Activated CD8-positive, alpha-beta memory T cell treated with anti-CD3 and anti-CD28 coated beads, Interleukin-2, amount 50 U/mL, for 24 hours (primary cell): ENCODE results near the gene RASSF7.
A peak's percentile ranks its signal among the peaks of the same experiment; 100 is the strongest.

Source experiments
- DNase-seq: peaks from one replicate; pipeline ENCODE4 v3.0.0-alpha.2; 2020; ENCODE audit errors: extremely low read depth

RASSF7 gene

DNA sequence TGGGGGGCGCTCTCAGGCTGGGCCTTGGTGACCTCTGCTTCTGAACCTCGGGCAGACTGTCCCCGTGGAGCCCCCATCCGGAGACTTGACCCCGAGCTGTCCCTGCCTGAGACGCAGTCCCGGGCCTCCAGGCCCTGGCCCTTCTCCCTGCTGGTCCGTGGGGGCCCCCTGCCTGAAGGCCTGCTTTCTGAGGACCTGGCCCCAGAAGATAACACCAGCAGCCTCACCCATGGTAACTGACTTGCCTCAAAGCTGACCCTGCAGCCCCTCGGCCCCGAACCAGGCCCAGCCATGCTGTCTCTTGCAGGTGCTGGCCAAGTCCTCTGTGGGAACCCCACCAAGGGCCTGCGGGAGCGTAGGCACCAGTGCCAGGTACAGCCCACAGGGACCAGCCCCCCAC, 9.2 kb upstream of the RASSF7 start:
- DNase-seq, result no peak

DNA sequence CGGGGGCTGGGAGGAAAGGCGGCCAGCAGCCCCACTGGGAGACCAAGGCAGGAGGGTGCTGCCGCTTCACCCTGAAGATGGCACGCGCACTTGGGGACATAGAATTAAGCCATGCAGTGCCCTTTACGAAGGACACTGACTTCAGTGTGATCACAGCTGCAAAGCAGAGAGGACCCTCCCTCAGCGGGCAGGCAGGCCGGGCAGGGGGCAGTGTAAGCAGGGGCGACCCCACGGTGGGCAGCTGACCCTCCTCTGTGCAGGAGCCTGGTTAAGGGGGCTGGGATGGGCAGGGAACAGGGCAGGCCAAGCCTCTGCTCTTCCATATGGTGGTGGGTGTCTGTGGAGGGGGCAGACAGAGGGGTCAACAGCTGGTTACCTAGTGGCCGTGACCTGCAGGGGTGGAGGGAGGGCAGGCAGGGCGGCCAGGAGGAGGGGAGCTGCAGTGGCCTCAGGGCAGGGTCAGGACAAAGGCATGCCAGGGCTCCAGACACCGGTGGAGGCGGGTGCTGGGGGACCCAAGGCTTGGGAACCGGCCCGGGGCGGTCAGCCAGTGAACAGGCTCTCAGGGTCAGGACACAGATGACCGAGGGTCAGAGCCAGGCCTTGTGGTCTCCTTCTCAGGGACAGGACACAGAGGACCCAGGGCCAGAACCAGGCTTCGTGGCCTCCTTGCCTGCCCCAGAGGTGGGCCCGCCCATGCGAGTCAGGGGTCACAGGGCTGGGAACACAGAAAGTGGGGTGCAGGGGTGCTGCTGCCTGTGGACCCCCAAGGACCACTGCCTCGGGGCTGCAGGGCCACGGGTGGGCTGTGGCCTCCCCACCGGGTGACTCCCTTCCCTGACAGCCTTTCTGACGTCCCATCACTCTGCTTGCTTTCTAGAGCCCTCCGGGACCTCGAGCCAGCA, 7.4 kb upstream of the RASSF7 start:
- no peak for DNase-seq

DNA sequence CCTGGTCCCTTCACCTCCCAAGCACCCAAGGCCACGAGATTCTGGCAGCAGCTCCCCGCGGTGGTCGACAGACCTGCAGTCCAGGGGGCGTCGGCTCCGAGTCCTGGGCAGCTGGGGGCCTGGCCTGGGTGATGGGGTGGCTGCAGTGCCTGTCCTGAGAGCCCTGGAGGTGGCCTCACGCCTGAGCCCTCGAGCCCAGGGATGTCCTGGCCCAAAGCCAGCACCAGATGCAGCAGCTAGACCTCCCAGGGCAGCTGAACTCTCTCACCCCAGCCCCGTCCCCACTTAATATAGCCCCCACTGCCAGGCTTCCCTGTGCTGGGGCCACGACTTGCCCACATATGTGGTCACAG, 6.8 kb upstream of the RASSF7 start:
- DNase-seq, result no peak

DNA sequence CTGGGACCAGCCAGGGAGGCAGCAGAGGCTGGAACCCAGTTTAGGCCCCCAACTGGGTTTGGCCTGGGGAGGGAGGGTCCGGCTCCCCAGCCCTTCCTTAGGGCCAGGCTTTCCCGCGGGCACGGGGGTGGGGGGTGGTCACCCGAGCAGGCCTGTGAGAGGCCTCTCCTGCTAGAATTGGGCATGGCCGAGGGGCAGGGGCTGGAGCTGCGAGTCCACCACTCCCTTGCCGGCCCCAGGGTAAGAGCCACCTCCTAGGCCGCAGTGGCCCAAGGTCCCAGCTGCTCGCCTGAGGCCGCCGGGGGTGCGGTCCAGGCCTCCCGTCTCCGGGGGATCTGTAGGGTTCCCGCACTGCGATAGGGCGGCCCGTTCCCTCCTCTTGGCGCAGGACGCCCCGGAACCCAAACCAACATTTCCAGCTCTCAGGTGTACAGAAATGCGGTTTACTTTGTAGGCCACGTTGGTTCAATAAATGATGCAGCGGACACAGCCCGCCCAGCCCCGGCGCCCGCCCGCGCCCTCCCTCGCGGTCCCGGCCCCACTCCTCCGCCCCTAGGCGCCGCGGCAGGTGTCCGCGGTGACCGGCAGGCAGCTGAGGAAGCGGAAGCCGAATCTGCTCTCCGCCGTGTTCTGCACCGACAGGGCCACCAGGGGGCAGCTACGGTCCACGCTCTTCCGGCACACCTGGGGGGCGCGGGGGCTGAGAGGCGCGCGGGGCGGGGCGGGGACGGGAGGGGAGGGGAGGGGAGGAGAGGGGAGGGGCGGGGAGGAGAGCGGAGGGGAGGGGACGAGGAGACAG, 6.1 kb upstream of the RASSF7 start:
- DNase-seq, result peak; percentile 37

DNA sequence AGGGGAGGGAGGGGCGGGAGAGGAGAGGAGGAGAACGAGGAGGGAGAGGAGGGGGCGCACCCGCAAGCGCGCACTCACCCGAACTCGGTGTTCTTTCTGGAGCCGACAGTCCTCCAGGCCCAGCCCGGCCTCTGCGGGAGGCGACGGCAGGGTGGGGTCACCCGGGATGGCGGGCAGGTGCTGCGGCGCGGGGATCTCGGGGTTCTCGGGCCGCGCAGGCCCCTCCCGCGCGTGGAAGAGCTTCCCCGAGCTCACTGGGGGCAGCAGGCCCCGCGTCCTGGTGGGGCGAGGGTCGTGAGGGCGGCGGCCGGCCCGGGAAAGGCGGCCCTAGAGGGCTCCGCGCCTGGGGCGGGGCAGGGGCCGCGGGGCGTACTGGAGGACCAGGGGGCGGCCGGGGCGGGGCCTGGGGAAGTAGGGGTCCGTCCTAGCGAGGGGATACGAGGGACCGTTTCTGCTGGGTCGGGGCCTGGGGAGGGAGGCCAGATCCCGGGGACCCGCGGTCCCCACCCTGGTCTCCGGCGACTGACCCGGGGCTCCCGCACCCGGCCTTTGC, 5.5 kb upstream of the RASSF7 start:
- DNase-seq, result no peak

DNA sequence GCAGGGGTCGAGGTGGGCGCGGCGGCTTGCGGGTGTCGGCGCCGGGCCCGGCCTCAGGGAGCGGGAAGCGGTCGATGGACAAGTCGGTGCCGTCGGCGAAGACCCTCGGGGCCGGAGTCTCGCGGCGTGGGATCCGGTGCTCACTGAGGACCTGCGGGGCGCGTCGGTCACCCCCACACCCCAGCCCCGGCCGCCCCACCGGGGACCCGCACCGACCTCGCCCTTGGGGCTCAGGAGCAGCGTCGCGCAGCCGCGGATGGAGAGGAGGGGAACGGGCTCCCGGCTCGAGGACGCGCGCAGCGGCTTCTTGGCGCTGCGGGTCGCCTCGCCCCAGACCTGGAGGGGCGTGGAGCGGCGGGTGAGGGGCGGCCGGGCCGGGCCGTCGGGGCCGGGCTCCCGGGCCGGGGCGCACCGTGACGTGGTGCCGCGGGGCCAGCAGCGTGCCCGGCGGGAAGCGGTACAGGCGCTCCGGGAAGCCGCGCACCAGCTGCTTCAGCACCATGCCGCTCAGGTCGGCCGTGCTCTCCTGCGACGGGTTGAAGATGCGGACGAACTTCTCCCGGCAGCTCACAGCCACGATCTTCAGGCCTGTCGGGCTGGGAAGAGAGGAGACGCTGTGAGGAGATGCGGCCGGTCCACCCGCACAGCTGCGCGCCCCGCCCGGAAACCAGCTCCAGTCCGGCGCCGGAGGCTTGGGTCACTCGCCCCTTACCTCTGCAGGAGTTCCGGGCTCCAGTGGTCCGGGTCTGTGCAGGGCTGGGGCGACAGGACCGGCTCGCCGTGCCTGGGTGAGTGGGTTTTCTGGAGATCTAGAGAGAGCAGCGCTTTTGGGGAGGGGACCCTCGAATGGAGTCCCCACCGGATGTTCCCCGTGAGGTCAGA, 4.7 kb upstream of the RASSF7 start:
- no peak for DNase-seq

DNA sequence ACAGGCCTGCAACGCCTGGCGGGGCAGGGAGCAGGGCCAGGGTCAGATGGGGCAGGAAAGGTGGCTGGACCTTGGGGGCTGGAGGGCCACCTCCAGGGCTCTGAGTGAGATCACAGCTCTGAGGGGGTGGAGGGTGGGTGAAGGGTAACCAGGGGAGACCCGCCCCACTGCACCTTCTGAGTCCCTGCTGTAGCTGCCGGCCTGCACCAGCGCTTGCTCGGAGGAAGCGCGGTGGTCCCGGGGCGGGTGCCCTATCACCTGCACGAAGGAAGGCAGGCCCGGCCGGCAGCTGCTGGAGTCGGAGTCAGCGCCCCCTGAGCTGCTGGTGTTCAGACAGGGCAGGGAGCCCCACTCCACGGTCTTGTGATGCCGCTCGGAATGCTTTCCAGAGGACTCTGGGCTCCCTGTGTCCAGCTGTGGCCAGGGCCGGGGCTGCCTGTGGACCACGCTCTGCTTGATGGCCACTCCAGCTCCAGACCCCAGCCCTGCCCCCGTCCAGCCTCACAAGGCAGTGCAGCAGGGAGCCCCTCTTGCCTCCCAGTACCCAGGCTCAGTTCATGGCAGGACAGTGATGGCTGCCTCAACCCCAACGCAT, 4.0 kb upstream of the RASSF7 start:
- DNase-seq, result no peak

DNA sequence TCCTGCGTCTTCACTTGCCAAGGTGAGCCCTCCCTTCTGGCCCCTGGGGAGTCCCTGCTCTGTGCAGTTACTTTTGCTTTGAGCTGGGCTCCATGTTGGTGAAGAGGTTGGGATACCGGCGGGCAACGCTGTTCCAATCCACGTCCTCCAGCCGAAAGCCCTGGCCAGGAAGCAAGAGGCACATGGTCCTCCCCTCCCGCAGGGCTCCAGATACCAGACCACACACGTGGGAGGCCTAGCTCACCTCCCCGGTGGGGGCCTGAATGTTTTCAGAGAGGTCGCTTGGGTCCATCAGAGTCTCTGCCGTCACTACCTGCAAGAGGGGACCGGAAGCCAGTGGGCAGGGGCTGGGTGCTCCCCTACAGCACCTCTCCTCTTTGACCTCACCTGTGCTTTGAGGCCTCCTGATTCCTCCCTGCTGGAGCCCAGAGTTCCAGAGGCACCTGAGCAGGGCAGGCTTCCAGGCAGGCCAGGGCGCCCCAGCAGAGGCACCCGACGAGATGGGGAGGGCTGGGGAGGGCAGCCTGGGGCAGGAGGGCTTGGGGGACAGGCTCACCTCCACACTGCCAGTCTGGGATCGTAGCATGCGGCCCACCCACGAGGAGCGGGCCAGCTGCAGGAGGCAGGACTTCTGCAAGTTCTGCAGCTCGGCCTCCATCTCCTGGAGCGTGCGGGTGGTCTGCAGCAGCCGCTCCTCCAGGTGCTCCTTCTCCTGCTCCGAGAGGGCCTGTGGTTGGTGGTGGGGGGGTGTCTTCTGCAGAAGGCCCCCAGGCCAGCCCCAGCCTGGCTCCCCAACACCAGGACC, 3.2 kb upstream of the RASSF7 start:
- no peak for DNase-seq

DNA sequence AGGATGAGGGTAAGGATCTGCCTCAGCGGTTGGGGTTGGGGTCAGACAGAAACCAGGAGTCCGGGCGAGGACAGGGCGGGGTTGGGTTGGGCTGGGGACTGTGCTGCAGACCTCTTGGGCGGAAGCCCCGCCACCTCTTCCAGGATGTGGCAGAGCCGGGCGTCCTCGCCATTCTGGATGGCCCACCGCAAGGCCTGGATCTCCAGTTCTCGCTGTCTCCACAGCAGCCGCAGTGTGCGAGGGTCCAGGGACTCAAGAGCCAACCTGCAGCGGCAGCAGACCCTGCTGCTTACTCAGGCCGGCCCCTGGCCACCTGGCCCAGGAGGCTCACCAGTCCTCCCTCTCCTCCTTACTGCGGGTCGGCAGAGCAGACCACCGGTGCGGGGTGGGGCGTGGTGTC, 2.3 kb upstream of the RASSF7 start:
- DNase-seq, result no peak

DNA sequence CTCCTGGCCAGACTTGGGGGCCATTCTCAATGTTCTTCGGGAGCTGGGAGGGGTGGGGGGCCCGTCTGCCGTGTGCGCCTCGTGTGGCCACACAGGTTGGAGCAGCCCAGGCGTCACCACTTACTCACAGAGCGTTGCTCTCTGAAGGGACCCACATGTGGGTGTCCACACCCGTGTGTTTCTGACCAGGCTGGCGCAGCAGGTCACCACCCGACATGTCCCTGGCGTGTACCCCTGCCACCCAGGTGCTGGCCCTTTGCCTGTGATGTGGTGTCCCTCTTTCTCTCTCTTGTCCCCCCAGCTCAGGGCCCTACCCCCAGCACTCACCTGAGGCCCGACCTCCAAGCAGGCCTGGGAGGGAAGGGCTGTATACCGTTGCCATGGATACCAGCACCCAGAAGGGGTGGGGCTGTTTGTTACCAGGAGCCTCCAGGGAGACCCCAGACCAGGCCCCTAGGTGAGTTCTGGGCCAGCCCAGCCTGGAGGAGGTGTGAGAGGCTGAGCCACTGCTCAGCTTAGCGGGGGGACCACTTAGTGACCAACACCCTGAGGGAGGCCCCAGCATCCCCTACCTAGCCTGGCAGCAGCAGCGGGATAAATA, 1.6 kb upstream of the RASSF7 start:
- DNase-seq, result no peak

DNA sequence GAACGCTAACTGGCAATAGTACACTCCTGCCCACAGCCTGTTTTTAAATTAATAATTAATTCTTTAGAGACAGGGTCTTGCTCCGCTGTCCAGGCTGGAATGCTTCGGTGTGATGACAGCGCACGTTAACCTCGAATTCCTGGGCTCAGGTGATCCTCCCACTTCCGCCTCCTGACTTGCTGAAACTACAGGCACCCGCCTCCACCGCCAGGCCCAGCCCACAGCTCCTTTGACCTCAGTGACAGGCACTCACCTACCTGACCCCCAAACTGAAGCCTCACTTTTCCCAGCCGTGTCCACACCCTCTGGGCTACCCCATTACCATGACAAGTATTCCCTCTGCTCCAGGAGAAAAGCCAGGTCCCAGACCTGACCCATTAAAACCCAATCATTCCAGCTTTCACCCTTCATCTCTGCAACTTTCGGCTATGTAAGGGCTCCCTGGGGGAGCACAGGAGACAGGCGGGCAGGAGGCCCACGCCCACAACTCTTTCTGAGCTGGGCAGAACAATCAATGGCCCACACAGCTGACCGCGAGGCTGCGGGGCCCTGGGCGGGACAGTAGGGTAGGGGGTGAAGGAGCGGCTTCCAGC, 962 bp upstream of the RASSF7 start:
- no peak for DNase-seq

DNA sequence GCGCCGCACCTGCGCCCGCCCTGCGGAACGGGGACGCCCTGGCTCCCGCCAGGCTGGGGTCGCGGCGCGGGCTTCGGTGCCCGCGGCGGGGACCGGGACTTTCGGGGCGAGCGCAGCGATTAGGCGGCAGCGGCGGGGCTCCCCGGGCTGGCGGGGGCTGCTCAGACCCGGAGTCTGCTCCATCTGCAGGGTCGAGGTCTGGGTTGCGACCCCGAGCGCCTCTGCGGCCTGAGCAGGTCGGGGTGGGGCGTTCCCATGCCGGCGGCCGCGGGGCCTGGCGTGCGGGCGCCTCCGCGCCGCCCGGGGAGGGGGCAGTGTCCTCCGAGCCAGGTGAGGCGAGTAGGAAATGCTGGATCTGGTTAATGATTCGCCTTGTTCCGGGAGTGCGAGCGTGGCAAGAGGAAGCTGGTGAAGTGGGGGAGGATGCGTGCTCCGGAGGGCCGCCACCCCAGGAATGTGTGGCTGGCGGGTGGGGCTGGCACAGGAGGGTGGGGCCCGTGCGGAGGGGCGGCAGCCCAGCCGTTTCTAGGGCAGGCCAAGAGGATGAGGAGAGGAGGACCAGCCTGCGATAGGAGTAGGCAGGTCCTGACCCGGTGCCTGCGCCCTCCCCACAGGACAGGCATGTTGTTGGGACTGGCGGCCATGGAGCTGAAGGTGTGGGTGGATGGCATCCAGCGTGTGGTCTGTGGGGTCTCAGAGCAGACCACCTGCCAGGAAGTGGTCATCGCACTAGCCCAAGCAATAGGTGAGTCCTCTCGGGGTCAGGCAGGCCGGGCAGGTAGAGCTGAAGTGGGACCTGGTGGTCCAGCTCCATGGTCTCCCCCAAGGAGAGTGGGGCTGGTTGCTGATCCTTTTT, 606 bp downstream of the RASSF7 start:
- no peak for DNase-seq

DNA sequence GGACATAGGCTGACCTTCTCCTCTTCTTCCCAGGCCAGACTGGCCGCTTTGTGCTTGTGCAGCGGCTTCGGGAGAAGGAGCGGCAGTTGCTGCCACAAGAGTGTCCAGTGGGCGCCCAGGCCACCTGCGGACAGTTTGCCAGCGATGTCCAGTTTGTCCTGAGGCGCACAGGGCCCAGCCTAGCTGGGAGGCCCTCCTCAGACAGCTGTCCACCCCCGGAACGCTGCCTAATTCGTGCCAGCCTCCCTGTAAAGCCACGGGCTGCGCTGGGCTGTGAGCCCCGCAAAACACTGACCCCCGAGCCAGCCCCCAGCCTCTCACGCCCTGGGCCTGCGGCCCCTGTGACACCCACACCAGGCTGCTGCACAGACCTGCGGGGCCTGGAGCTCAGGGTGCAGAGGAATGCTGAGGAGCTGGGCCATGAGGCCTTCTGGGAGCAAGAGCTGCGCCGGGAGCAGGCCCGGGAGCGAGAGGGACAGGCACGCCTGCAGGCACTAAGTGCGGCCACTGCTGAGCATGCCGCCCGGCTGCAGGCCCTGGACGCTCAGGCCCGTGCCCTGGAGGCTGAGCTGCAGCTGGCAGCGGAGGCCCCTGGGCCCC, 1.4 kb downstream of the RASSF7 start:
- DNase-seq, result no peak

DNA sequence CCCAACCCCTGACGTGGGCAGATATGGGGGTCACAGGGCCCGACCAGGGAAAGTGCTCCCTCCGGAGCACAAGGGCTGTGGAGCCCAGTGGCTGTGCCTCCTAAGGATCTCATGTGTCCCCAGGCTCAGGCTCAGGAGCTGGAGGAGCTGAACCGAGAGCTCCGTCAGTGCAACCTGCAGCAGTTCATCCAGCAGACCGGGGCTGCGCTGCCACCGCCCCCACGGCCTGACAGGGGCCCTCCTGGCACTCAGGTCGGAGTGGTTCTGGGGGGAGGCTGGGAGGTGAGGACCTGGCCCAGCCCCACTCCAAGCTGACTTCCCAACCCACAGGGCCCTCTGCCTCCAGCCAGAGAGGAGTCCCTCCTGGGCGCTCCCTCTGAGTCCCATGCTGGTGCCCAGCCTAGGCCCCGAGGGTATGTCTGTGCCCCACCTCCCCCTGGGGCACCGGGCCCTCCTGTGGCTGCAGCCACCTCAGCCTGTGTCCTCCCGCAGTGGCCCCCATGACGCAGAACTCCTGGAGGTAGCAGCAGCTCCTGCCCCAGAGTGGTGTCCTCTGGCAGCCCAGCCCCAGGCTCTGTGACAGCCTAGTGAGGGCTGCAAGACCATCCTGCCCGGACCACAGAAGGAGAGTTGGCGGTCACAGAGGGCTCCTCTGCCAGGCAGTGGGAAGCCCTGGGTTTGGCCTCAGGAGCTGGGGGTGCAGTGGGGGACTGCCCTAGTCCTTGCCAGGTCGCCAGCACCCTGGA, 2.5 kb downstream of the RASSF7 start:
- DNase-seq, result no peak

DNA sequence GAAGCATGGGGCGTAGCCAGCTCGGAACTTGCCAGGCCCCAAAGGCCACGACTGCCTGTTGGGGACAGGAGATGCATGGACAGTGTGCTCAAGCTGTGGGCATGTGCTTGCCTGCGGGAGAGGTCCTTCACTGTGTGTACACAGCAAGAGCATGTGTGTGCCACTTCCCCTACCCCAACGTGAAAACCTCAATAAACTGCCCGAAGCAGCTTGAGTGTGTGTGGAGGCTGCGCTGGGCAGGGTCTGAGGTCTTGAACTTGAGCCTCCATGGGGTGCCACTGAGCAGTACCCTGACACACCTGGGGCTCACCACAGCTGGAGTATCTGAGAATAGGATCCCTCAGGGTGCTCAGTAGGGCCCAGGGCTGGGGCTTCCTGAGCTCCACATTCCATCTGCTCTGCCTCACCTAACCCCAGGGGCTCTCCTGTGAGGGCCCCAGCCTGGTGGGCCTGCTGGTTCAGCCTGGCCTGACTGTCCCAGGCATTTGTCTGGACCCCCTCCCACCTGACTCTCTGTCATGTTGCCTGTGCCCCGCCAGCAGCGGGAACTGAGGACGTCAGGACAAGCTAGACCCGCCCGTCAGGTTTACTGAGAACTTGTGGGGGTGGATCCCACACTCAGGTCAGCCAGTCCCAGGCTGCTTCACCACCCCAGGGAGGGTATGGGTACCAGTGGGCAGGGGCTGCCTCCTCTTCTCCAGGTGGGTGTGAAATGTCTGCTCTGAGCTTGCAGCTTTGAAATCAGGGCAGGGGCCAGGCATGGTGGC, 3.2 kb downstream of the RASSF7 start:
- no peak for DNase-seq

DNA sequence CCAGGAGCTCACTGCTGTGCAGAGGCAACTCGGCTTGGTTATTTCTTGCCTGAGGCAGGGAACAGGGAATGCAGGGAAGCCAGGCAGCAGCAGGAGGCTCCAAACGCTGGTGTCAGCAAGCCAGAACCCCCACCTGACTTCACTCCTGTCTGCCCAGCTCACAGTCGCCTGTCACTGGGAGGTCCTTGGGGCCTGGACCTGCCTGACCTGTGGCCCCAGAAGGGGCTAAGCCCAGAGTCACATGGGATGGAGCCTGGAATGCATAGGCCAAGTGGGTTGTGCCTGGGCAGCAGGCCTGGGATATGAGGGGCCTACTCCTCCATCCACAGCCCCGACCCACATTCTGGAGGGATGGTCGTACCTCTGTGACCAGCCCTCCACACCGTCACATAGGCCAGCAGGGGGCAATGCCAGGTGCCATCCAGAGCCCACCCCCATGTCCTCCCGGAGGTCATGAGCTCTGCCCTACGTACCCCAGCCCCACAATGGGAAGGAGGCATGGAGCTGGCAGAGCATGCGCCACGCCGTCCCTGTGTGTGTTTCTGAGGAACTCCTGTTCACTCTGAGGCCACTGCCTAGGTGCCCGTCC, 5.2 kb downstream of the RASSF7 start:
- no peak for DNase-seq
